K562 (cell line): ENCODE data around the gene PAQR7. TPM values are rescaled to one million over a fixed set of nuclear protein-coding genes. Genes with fewer than 3 reads are reported as not detected.

Source experiments
- GATAD2B ChIP-seq: fragments of 450-650 bp; IDR thresholded peaks from 2 replicates; pipeline ENCODE4 v1.6.1; 2017; ENCODE audit warnings: mild to moderate bottlenecking, borderline replicate concordance
- KDM1A ChIP-seq, 2 experiments: fragments of 450-650 bp; IDR thresholded peaks; 2 replicates each; pipeline ENCODE4 v1.6.1; 2016; ENCODE audit warnings: mild to moderate bottlenecking in 2 of 2
- REST ChIP-seq, 2 experiments: fragments of 450-650 bp; formaldehyde crosslinking in 1 of 2; IDR thresholded peaks; 2 replicates each; pipeline versions ENCODE4 v1.4.0 to v1.6.1; 2014 to 2020; ENCODE audit warnings: mild to moderate bottlenecking in 2 of 2, borderline replicate concordance in 1 of 2, low read depth in 1 of 2
- SAFB2 ChIP-seq: fragments of 200-400 bp; formaldehyde crosslinking; IDR thresholded peaks from 2 replicates; pipeline ENCODE4 v1.6.1; 2018; ENCODE audit warnings: borderline replicate concordance, low read length, low read depth, moderate library complexity; ENCODE audit not compliant: severe bottlenecking
- SIRT6 ChIP-seq: IDR thresholded peaks from one replicate; pipeline ENCODE4 v1.6.1; 2012; ENCODE audit warnings: low read depth, mild to moderate bottlenecking, control low read depth, inconsistent platforms, low read length, moderate library complexity
- ZFX ChIP-seq: sonication (generic); formaldehyde crosslinking; IDR thresholded peaks from 2 replicates; pipeline ENCODE4 v1.8.0; 2022; ENCODE audit warnings: mild to moderate bottlenecking, missing genetic modification reagents, moderate library complexity
- ZNF280A ChIP-seq: fragments of 450-650 bp; IDR thresholded peaks from 2 replicates; pipeline ENCODE4 v1.6.1; 2018; ENCODE audit warnings: mild to moderate bottlenecking, low read depth; ENCODE audit not compliant: partially characterized antibody
- ZNF282 ChIP-seq: sonication (generic); formaldehyde crosslinking; IDR thresholded peaks from 2 replicates; pipeline ENCODE4 v1.8.1; 2023; ENCODE audit warnings: missing genetic modification reagents
- ZNF384 ChIP-seq: IDR thresholded peaks from 2 replicates; pipeline ENCODE4 v1.6.1; 2012; ENCODE audit warnings: low read depth, low read length, improper control_type of control experiment
- ZNF592 ChIP-seq: fragments of 450-650 bp; IDR thresholded peaks from 2 replicates; pipeline ENCODE4 v1.6.1; 2017; ENCODE audit warnings: antibody characterized with exemption, mild to moderate bottlenecking
- polyA plus RNA-seq, 8 experiments: library from polyadenylated mRNA; depleted of rRNA in 4 of 8; stranded (reverse) in 5 of 8; unstranded in 3 of 8; fragments of >200 nt; fragmentation: Nextera tagmentation in 2 of 8; fragmentation: Illumina TruSeq in 1 of 8; extraction: Ambion mirVana in 2 of 8; extraction: Trizol in 1 of 8; gene quantifications; 2 replicates each; pipeline versions ENCODE4 v1.2.1 to v1.2.3, GENCODE V29; 2011 to 2014; ENCODE audit warnings: inconsistent platforms in 1 of 8, missing spikeins in 1 of 8
- total RNA-seq, 7 experiments: library from RNA; depleted of rRNA in 6 of 7; stranded (reverse); fragments of >200 nt in 6 of 7; fragmentation: Illumina TruSeq in 2 of 7; extraction: Trizol in 2 of 7; gene quantifications; 2 replicates each; pipeline versions ENCODE4 v1.2.1 to v1.2.3, GENCODE V29; 2011 to 2021; ENCODE audit warnings: low replicate concordance in 1 of 7

PAQR7 gene
- total and polyA plus RNA-seq, 9 of the 15 experiments (the other 6 are each of a cell fraction or from before 2014, with no cell fraction given): 1.1 to 5.2 (median 2.6) TPM

GRCh38 chr1:25858906-25859789 is 16.4 kb downstream of the PAQR7 start, which contains the start of gene AUNIP (continued):
- 0 out of 2 replicates have a peak, but pooled peaks have one; percentile 3 for TF ChIP-seq REST (IDR thresholded peaks at IDR 0.05; ENCODE audit: borderline replicate concordance)
- peak; percentile 40; the same call in 1 of the 2 replicates for TF ChIP-seq REST (CRISPR knock-in tag; IDR thresholded peaks at IDR 0.05; ENCODE audit: low read depth)
- no peak for TF ChIP-seq SAFB2
- TF ChIP-seq ZNF280A: no peak
- TF ChIP-seq ZNF282 (CRISPR knock-in tag): no peak
- peak; percentile 83 for TF ChIP-seq ZNF592
- peak; percentile 96 for TF ChIP-seq GATAD2B
- peak; percentile 97 for TF ChIP-seq ZFX (CRISPR knock-in tag)
- TF ChIP-seq ZNF384: no peak
- no peak for TF ChIP-seq KDM1A (IDR thresholded peaks at IDR 0.05)
- TF ChIP-seq SIRT6: no peak
